C4-2B (cell line): ENCODE results near the gene OR7A5.

Source experiments
- ZFX ChIP-seq: fragments of 450-650 bp; IDR thresholded peaks from 2 replicates; pipeline ENCODE4 v1.6.1; 2017
- TF ChIP-seq, protein P1 (sequence below): fragments of 450-650 bp; conservative IDR thresholded peaks from 2 replicates; pipeline ENCODE4 v1.5.1; 2017; ENCODE audit warnings: mild to moderate bottlenecking

DNA sequence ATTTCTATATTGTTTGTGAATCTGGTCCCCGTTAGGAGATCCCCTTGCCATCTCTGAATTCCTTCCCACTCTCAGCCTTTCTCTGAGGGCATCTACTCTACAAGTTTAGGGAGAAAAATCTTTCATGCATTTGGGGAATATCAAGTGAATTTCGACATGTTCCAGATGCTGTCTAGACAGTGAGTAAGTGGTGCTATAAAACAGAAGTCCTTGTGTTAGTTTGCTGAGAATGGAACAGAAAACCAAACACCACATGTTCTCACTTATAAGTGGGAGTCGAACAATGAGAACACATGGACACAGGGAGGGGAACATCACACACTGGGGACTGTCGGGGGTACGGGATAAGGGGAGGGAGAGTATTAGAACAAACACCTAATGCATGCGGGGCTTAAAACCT is 8.6 kb upstream of the OR7A5 start:
- TF ChIP-seq, protein P1, sequence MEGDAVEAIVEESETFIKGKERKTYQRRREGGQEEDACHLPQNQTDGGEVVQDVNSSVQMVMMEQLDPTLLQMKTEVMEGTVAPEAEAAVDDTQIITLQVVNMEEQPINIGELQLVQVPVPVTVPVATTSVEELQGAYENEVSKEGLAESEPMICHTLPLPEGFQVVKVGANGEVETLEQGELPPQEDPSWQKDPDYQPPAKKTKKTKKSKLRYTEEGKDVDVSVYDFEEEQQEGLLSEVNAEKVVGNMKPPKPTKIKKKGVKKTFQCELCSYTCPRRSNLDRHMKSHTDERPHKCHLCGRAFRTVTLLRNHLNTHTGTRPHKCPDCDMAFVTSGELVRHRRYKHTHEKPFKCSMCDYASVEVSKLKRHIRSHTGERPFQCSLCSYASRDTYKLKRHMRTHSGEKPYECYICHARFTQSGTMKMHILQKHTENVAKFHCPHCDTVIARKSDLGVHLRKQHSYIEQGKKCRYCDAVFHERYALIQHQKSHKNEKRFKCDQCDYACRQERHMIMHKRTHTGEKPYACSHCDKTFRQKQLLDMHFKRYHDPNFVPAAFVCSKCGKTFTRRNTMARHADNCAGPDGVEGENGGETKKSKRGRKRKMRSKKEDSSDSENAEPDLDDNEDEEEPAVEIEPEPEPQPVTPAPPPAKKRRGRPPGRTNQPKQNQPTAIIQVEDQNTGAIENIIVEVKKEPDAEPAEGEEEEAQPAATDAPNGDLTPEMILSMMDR: no peak
- TF ChIP-seq ZFX: no peak
